NCI-H2196 (cell line): ENCODE measurements around the gene CRNN.

ENCODE experiments used
- DNase-seq: peaks from one replicate; lab custom pipeline; 2025; ENCODE audit not compliant: unreplicated experiment; lab: John Stamatoyannopoulos, UW

Gene CRNN

GRCh38 chr1:152413909-152414308, at the start of gene CRNN:
Gene CRNN (minus strand): TSS chr1:152414263. CDS start chr1:152412233, 2,030 bp downstream.
- no peak for DNase-seq

DNA sequence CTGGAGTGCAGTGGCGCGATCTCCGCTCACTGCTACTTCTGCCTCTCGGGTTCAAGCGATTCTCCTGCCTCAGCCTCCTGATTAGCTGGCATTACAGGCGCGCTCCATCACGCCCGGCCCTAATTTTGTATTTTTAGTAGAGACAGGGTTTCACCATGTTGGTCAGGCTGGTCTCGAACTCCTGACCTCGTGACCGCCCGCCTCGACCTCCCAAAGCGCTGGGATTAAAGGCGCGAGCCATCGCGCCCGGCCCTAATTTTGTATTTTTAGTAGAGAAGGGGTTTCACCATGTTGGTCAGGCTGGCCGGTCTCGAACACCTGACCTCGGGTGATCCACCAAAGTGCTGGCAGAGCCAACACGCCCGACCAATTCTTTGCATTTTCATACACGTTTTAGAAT, 48.6 kb upstream of the CRNN start:
- no peak for DNase-seq

- DNase-seq, result peak; percentile 33
Measured at GRCh38 chr1:152461544-152461943, 47.5 kb upstream of the CRNN start.

DNA sequence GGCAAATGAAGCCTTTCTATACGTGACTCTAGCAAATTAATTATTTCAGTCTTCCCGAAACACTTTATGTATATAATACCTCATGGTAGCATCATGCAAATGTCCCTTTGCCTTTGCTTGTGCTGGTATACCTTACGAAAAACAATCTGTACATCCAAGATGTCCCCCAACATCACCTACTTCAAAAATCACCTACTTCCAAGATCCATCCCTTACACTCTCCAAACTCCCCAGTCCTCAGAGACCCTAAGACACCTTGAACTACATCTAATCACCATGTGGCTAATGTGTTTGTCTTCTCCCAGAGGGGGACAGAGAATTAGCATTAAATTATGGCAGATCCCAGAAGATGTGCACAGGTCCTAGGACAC, 46.5 kb upstream of the CRNN start:
- no peak for DNase-seq

DNA sequence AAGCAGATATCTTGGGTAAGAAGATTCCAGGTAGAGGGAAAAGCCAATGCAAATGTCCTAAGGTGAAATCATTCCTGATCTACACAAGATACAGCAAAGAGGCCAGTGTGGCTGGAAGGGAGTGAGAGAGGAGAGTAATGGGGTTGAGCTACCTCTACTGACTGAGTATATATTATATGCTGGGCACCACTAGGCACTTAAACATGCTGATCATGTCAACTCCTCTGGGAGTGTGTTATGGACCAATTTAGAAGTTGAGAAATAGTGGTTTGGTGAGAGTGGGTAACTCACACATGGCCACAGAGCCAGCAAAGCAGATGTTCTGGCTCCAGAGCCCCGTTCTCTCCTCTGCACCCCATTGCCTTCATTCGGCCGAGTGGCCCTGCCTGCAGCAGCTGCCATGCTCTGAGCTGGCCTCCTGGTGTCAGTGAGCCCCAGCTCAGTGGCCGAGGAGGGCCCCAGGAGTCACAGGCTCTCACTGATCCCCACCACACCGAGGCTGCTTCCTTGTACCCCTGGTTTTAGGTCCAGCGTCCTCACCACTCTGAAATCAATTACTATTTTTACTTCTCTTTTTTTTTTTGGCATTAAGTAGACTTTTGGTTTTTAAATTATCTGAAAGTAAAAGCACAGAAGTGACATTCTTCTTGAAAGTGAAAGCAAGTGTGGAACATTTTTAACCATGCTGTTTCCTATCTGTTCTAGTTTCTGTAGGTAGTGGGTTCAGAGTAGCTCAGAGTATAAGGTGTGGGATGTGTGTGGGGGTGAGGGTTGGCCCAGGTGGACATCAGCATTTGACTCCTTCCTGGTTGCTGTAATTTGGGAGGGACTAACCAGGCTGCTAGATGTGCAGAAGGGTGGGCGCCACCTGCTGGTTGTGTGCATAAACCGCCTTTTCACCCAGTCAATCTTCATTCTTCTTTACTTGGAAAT, 45.8 kb upstream of the CRNN start:
- DNase-seq, result peak; percentile 38

- peak; percentile 58 for DNase-seq
Measured at GRCh38 chr1:152458384-152459185, 44.5 kb upstream of the CRNN start.

GRCh38 chr1:152457561-152457960, 43.5 kb upstream of the CRNN start:
- no peak for DNase-seq

- no peak for DNase-seq
Measured at GRCh38 chr1:152457071-152457470, 43.0 kb upstream of the CRNN start.

DNA sequence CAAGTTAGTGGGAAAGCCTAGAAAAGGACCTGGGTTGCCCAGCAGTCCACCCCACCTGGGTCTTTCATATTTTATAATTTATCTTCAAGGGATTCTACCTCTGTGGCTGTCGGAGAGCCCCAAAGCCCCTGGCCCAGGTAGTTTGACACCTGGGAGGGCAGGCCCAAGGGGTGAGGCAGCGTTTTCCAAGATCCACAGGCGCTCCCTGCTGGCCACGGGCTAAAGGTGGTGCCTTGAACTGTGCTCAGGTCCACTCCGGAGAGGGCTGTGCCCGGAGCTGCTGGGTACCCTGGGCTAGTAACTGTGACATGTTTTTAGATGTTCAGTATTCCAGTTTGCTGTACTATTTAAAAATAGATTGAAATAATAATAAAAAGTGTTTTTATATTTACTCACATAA, 37.2 kb upstream of the CRNN start:
- no peak for DNase-seq

- DNase-seq, result no peak
Measured at GRCh38 chr1:152449661-152450060, 35.6 kb upstream of the CRNN start.

- DNase-seq, result no peak
Measured at GRCh38 chr1:152448496-152448895, 34.4 kb upstream of the CRNN start.

DNA sequence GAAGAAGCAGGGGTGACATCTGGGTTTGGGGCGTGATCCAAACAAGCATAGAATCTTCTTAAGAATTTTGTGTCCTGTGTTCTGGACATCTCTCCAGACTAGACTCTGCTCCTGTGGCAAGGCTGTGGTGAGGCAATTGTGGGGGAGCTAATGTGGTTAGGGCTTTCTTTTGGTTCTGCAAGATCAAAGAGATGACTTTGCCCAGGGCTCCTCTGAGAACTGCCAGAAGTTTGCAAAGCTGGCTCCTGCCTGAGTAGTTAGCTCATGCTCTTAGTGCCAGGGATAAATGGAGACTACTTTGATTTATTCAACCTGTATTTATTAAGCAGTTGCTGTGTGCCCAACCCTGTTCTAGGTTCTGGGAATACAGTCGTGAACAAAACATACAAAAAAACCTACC, 34.0 kb upstream of the CRNN start:
- no peak for DNase-seq

- DNase-seq, result no peak
Measured at GRCh38 chr1:152447484-152447883, 33.4 kb upstream of the CRNN start.

- no peak for DNase-seq
Measured at GRCh38 chr1:152444045-152444444, 30.0 kb upstream of the CRNN start.

GRCh38 chr1:152442765-152443164, 28.7 kb upstream of the CRNN start:
- DNase-seq, result no peak

DNA sequence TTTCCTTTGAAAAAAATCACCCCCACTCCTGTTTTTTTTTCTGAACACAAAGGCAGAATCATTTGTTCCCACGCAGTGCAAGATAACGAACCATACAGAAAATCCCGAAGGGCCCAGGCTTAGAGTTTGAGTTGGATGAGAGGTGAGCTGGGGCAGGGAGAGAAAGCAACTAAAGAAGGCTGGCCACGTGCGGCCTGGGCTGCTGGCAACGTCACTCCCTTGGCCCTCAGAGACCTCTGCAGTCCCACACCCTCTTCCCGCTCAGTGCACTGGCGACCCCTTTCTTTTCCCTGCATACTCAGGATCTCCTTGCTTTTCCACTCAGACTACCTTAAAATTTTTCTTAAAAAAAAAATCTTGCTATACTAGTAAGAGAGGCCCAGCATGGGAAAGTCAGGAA, 28.2 kb upstream of the CRNN start:
- DNase-seq, result no peak

DNA sequence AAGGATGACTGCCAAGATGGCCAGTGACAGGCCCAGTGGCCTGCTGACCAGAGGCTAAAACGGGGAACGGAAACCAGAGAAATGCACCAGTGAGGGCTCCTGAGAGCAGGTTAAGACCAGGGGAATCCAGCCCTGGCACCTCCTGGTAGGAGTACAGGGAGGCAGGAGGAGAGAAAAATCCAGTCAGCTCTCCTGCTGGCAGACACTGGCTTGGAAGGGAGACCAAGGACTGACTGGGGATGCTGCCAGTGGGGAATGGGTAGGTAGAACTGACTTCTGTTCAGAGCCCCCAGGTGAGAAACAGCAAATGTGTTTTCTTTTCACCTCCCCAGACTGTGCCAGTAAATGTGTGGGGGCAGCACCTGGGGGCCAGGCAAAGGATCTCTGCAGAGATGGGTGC, 27.7 kb upstream of the CRNN start:
- DNase-seq, result no peak

- DNase-seq, result peak; percentile 45
Measured at GRCh38 chr1:152440635-152441471, 26.8 kb upstream of the CRNN start.

GRCh38 chr1:152436593-152437496, 22.8 kb upstream of the CRNN start:
- no peak for DNase-seq

DNA sequence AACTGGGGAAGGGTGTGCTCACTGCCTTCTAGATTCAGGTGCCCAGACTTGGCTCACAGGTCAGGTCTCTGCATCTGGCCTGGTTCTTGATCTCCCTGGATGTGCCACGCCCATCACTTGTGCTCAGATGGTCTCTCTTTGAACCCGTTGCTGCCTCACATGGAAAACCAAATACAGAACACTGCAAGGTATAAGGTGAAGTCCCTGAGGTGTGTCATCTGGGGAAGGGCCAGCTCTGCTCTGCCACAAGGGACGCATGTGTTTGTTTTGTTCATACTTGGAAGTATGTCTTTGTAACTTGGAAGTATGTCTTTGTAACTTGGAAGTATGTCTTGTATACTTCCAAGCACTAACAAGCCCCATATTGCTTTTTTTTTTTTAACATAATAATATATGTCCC, 13.4 kb upstream of the CRNN start:
- DNase-seq, result no peak
